Thyroid gland (tissue), 4 donors: ENCODE results near the gene NUP93. TPM values are rescaled to one million over a fixed set of nuclear protein-coding genes. Genes with fewer than 3 reads are reported as not detected.

Source experiments
- DNase-seq, 2 donors: peaks; one replicate each; pipeline ENCODE4 v3.0.0-alpha.2; 2019
- H3K27ac ChIP-seq, 3 donors: fragments of 200-600 bp; sonication (generic); 1 replicate in 2 of 3; 2 replicates in 1 of 3; pipeline ENCODE4 v1.5.1; 2016 to 2019; ENCODE audit warnings: mild to moderate bottlenecking in 1 of 3, moderate library complexity in 1 of 3
- H3K27me3 ChIP-seq: fragments of 200-600 bp; sonication (generic); one replicate; pipeline ENCODE4 v1.5.1; 2019
- H3K36me3 ChIP-seq, 2 donors: fragments of 200-600 bp; sonication (generic); one replicate each; pipeline ENCODE4 v1.5.1; 2016 to 2019
- H3K4me1 ChIP-seq, 2 donors: fragments of 200-600 bp; sonication (generic); one replicate each; pipeline ENCODE4 v1.5.1; 2017 to 2019
- H3K4me3 ChIP-seq, 3 donors: fragments of 200-600 bp; sonication (generic); replicated peaks in 1 of 3; 1 replicate in 2 of 3; 2 replicates in 1 of 3; pipeline ENCODE4 v1.5.1; 2016; ENCODE audit warnings: mild to moderate bottlenecking in 1 of 3
- H3K9me3 ChIP-seq: fragments of 200-600 bp; sonication (generic); one replicate; pipeline ENCODE4 v1.5.1; 2017
- CTCF ChIP-seq, 6 experiments: fragments of 200-600 bp in 3 of 6; fragments of 450-650 bp in 3 of 6; sonication (generic) in 3 of 6; IDR thresholded peaks; one replicate each; pipeline ENCODE4 v1.5.1; 2016 to 2019; ENCODE audit warnings: antibody characterized with exemption in 6 of 6, mild to moderate bottlenecking in 2 of 6, inconsistent platforms in 1 of 6, moderate library complexity in 1 of 6
- POLR2A ChIP-seq, 2 donors: fragments of 450-650 bp; IDR thresholded peaks; one replicate each; pipeline ENCODE4 v1.6.1; 2017; ENCODE audit warnings: antibody characterized with exemption in 2 of 2, mild to moderate bottlenecking in 2 of 2, moderate library complexity in 1 of 2
- WGBS, 2 donors: methylation state at CpG; one replicate each; pipeline ENCODE4 v1.1.5; 2017; 5-methylcytosine and 5-hydroxymethylcytosine counted together
- intact Hi-C: fragments of 100-400 bp; cut with DNase I; formaldehyde crosslinking; loops from one replicate; pipeline ENCODE4 v1.15.1; 2023
- total RNA-seq, 4 donors: library from RNA; depleted of rRNA; stranded (reverse); fragments of >200 nt; gene quantifications; one replicate each; pipeline ENCODE4 v1.2.3, GENCODE V29; 2016

Gene NUP93
- total RNA-seq, 4 donors from 2014 or later = 70.1 to 150 (median 97.4) TPM

- intact Hi-C loops = no loop called here
- Histone ChIP-seq H3K27ac (no peak overlapping the region), H3K4me3 (no peak overlapping the region), H3K4me1 (no peaks in the 10 kb centered on the region), H3K36me3 (no peaks in the 10 kb centered on the region), H3K9me3 (no peaks in the 10 kb centered on the region), H3K27me3 (no peaks in the 10 kb centered on the region)
- DNase-seq = no peak
- TF ChIP-seq POLR2A (IDR thresholded peaks at IDR 0.05) (no peak), CTCF (IDR thresholded peaks at IDR 0.05) (no peak)
- WGBS, 2 donors = 91% methylated on average over 8 to 9 of the region's 9 CpGs
Observed at GRCh38 chr16:56885446-56886162, 155.7 kb downstream of the NUP93 start.

- 92 to 94% methylated on average over 12 of the region's 12 CpGs for WGBS, 2 donors
- no peaks in the 10 kb centered on the region for H3K27me3 ChIP-seq
- intact Hi-C loops = no loop called here
- no peak overlapping the region for H3K4me3 ChIP-seq
- no peaks in the 10 kb centered on the region for H3K36me3 ChIP-seq
- H3K27ac ChIP-seq = no peak overlapping the region
- H3K4me1 ChIP-seq = no peaks in the 10 kb centered on the region
- H3K9me3 ChIP-seq = no peaks in the 10 kb centered on the region
- TF ChIP-seq CTCF (IDR thresholded peaks at IDR 0.05) = no peak
- no peak for TF ChIP-seq POLR2A (IDR thresholded peaks at IDR 0.05)
- no peak for DNase-seq
Observed at GRCh38 chr16:56886296-56886695, 156.4 kb downstream of the NUP93 start.

GRCh38 chr16:56886826-56887225 lies 156.9 kb downstream of the NUP93 start:
- no peak overlapping the region for H3K27ac ChIP-seq
- TF ChIP-seq CTCF (IDR thresholded peaks at IDR 0.05) = no peak
- no peak for TF ChIP-seq POLR2A (IDR thresholded peaks at IDR 0.05)
- intact Hi-C loops = no loop called here

GRCh38 chr16:56888806-56889205 lies 158.9 kb downstream of the NUP93 start:
- intact Hi-C loops = no loop called here
- Histone ChIP-seq H3K36me3 (no peaks in the 10 kb centered on the region), H3K9me3 (no peaks in the 10 kb centered on the region), H3K27me3 (no peaks in the 10 kb centered on the region), H3K4me3 (no peak overlapping the region), H3K27ac (no peak overlapping the region), H3K4me1 (no peaks in the 10 kb centered on the region)
- no peak for TF ChIP-seq CTCF (IDR thresholded peaks at IDR 0.05)
- TF ChIP-seq POLR2A (IDR thresholded peaks at IDR 0.05) = no peak
- 92 to 94% methylated on average over 7 of the region's 7 CpGs for WGBS, 2 donors
- no peak for DNase-seq

More at GRCh38 chr16:56886826-56887225, 156.9 kb downstream of the NUP93 start:
- H3K27me3 ChIP-seq = no peaks in the 10 kb centered on the region
- H3K4me1 ChIP-seq = no peaks in the 10 kb centered on the region
- DNase-seq = no peak
- H3K36me3 ChIP-seq = no peaks in the 10 kb centered on the region
- 82 to 86% methylated on average over 2 to 9 of the region's 9 CpGs for WGBS, 2 donors
- H3K4me3 ChIP-seq = no peak overlapping the region
- H3K9me3 ChIP-seq = no peaks in the 10 kb centered on the region

- no peaks in the 10 kb centered on the region for H3K9me3 ChIP-seq
- WGBS, 2 donors = 97 to 100% methylated on average over 5 of the region's 5 CpGs
- intact Hi-C loops = no loop called here
- H3K4me1 ChIP-seq = no peaks in the 10 kb centered on the region
- no peak for DNase-seq
- H3K27ac ChIP-seq = no peak overlapping the region
- TF ChIP-seq POLR2A (IDR thresholded peaks at IDR 0.05) = no peak
- TF ChIP-seq CTCF (IDR thresholded peaks at IDR 0.05) = no peak
- H3K4me3 ChIP-seq = no peak overlapping the region
- no peaks in the 10 kb centered on the region for H3K36me3 ChIP-seq
- H3K27me3 ChIP-seq = no peaks in the 10 kb centered on the region
Observed at GRCh38 chr16:56889206-56889605, 159.3 kb downstream of the NUP93 start.
